ENCODE data around the gene DENND4B. TPM values are rescaled to one million over a fixed set of nuclear protein-coding genes. Genes with fewer than 3 reads are reported as not detected.
A peak's percentile ranks its signal among the peaks of the same experiment; 100 is the strongest.

Gene DENND4B
- total and polyA plus RNA-seq, 2 of the 4 experiments (the other 2 are of a cell fraction), result 1.8 to 25.2 TPM

DNA sequence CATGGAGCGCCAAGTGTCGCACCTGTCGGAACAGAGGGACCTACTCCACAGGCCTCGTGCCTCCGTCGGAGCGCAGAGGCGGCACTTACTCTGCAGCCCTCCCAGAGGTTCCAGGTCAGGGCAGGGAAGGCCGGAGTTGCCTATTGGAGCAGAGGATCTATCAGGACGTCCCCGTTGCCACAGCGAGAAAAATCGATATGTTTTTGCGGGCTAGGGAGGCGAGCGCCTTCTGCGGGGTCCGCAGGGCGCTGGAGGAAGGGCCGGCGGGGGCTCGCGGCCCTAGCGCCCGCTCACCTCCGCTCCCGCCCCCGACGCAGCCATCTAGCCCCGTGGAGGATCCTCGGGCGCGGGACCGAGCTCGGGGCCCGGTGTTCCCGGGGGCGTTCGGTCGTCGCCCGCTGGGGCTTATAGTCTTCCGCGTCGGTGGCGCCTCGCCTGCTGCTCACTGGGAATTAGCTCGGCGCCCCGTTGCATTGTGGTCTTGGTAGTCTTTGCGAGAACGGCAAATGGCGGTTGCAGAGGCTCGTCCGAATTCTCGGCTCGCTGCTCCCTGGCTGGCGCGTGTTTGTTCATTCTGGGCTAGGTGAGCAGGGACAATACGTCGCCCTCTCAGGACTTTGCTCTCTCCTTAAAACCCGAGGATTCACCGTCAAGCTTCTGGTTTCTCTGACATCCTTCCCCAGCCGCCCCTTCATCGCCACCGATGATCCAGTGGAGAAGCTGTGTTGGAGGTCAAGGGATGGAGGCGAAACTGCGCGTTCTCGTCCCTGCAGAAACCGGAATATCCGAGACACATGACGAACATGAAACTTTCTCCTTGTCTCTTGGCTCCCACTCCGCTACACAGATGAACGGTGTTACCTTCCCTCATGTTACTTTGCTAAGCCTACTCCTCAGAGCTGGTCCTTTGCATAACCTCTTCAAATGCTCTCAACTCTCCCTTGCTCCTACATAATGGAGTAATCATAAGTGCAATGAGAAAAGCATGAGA, 31.0 kb upstream of the DENND4B start, which contains the start of gene JTB:
JTB (minus strand) TSS at position 425 of the 991 bp plus-strand sequence; CDS start at position 3, 422 bp downstream.
- Histone ChIP-seq H3K9me3 (ENCODE audit: control insufficient read depth, insufficient read depth, low read length) (no peaks in the 10 kb centered on the region), H3K27me3 (ENCODE audit: control insufficient read depth, insufficient read depth, low read length) (no peaks in the 10 kb centered on the region), H2AFZ (replicated peaks; ENCODE audit: low read length, poor library complexity) (peak within 1 kb of the TSS; percentile 96), H3K18ac (ENCODE audit: low read depth, low read length) (peak within 1 kb of the TSS; percentile 46; the same call in 1 of the 2 replicates), H4K5ac (ENCODE audit: low read depth, low read length) (peak within 1 kb of the TSS; percentile 62), H3K14ac (replicated peaks; ENCODE audit: low read depth, low read length) (peak within 1 kb of the TSS; percentile 98), H3K4ac (ENCODE audit: low read depth, low read length) (peak within 1 kb of the TSS; percentile 95), H2AK5ac (ENCODE audit: low read depth, low read length) (peak within 1 kb of the TSS; percentile 79), H3K9me1 (ENCODE audit: insufficient read depth, low read length) (peaks cover 16% of the 10 kb centered on the region), H3K4me1 (ENCODE audit: control insufficient read depth, insufficient read depth, low read length) (no peaks in the 10 kb centered on the region; the same call in 1 of the 2 replicates), H2BK15ac (ENCODE audit: low read depth, low read length) (peak within 1 kb of the TSS; percentile 27; the same call in 2 of the 3 replicates), H3K56ac (ENCODE audit: extremely low read depth, insufficient read depth, low read length) (peak within 1 kb of the TSS; percentile 54), H3K27ac (ENCODE audit: insufficient read depth, low read length) (peak within 1 kb of the TSS; percentile 60), H3K9ac (ENCODE audit: low read depth, low read length) (peak within 1 kb of the TSS; percentile 87), H4K91ac (ENCODE audit: insufficient read depth, low read depth, low read length) (peak within 1 kb of the TSS; percentile 76), H4K20me1 (ENCODE audit: insufficient read depth, low read length) (no peaks in the 10 kb centered on the region), H2AK9ac (replicated peaks; ENCODE audit: low read depth, low read length, poor library complexity) (peak within 1 kb of the TSS; percentile 96), H2BK5ac (ENCODE audit: low read depth, low read length, poor library complexity, severe bottlenecking) (peak within 1 kb of the TSS; percentile 61), H3K36me3 (ENCODE audit: control insufficient read depth, insufficient read depth, low read length) (peaks cover 36% of the 10 kb centered on the region), H3K79me1 (ENCODE audit: low read depth in 1 of 2, low read length in 2 of 2) (peaks cover 17 to 45% of the 10 kb centered on the region in 2 experiments), H4K8ac (ENCODE audit: low read depth in 2 of 2, low read length in 2 of 2) (peak within 1 kb of the TSS; percentile 51 to 96), H3K23ac (ENCODE audit: low read depth, low read length) (peak within 1 kb of the TSS; percentile 100), H2BK120ac (ENCODE audit: low read depth, low read length) (peak within 1 kb of the TSS; percentile 35), H2BK20ac (ENCODE audit: low read depth, low read length) (peak within 1 kb of the TSS; percentile 55; the same call in 1 of the 2 replicates), H3K4me3 (ENCODE audit: insufficient read depth, low read depth, low read length) (peak within 1 kb of the TSS; percentile 65), H3K4me2 (ENCODE audit: low read depth, low read length) (peak within 1 kb of the TSS; percentile 92)
- DNase-seq (peak; percentile 78), ATAC-seq (ENCODE audit: low read depth) (peak; percentile 95)
- TSS peak; percentile 22 for BruUV-seq (replicated peaks)
- dilution Hi-C loops (cut with HindIII; ENCODE audit: low sequenced_read_pairs, unreplicated experiment) (no loop called here), intact Hi-C loops (cut with micrococcal nuclease) (no loop called here), in situ Hi-C loops (cut with MboI; ENCODE audit: low sequenced_read_pairs) (loop anchor here (10.0 kb wide), 1 partner anchor 303 kb away; the partner anchor contains the start of genes ILF2 and NPR1)
- peak; percentile 76 for TF ChIP-seq POLR2A (IDR thresholded peaks at IDR 0.05; ENCODE audit: low read depth, low read length)
- TF ChIP-seq RCOR1 (IDR thresholded peaks at IDR 0.05; ENCODE audit: insufficient replicate concordance, low read length), result no peak
- no peak for TF ChIP-seq BHLHE40 (IDR thresholded peaks at IDR 0.05; ENCODE audit: low read depth, low read length)
- POLR2A ChIA-PET (ENCODE audit: unreplicated experiment), result interaction anchor here (0.6 to 1.0 kb wide), 3 partner anchors 10 to 22 kb away, joined by 3 to 12 read pairs (median 3); partner anchors contain the start of genes CREB3L4 and SLC39A1
- CTCF ChIA-PET, result interaction anchor here (1.0 kb wide), 1 partner anchor 10 kb away, joined by 4 read pairs; the partner anchor contains the start of gene CREB3L4
- WGBS, 2 experiments (ENCODE audit: extremely low coverage in 2 of 2, insufficient read length in 1 of 2), result 0% methylated on average over 54 of the region's 75 CpGs; no CpG with 5 or more reads in 1 of the 2 experiments
